Measurements from ENCODE around the gene MRTFA.

Gene MRTFA

GRCh38 chr22:40403651-40404050 is 232.9 kb downstream of the MRTFA start:
- DNase-seq (ENCODE audit: low read depth): no peak
- H3K4me3 ChIP-seq (ENCODE audit: low read depth, low read length): no peak overlapping the region
- TF ChIP-seq, protein P1, sequence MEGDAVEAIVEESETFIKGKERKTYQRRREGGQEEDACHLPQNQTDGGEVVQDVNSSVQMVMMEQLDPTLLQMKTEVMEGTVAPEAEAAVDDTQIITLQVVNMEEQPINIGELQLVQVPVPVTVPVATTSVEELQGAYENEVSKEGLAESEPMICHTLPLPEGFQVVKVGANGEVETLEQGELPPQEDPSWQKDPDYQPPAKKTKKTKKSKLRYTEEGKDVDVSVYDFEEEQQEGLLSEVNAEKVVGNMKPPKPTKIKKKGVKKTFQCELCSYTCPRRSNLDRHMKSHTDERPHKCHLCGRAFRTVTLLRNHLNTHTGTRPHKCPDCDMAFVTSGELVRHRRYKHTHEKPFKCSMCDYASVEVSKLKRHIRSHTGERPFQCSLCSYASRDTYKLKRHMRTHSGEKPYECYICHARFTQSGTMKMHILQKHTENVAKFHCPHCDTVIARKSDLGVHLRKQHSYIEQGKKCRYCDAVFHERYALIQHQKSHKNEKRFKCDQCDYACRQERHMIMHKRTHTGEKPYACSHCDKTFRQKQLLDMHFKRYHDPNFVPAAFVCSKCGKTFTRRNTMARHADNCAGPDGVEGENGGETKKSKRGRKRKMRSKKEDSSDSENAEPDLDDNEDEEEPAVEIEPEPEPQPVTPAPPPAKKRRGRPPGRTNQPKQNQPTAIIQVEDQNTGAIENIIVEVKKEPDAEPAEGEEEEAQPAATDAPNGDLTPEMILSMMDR (IDR thresholded peaks at IDR 0.05; ENCODE audit: low read depth, low read length, missing control alignments): no peak

GRCh38 chr22:40403141-40403540 is 233.4 kb downstream of the MRTFA start:
- TF ChIP-seq, protein P1 (IDR thresholded peaks at IDR 0.05; ENCODE audit: low read depth, low read length, missing control alignments): no peak
- DNase-seq (ENCODE audit: low read depth): no peak
- H3K4me3 ChIP-seq (ENCODE audit: low read depth, low read length): no peak overlapping the region

DNA sequence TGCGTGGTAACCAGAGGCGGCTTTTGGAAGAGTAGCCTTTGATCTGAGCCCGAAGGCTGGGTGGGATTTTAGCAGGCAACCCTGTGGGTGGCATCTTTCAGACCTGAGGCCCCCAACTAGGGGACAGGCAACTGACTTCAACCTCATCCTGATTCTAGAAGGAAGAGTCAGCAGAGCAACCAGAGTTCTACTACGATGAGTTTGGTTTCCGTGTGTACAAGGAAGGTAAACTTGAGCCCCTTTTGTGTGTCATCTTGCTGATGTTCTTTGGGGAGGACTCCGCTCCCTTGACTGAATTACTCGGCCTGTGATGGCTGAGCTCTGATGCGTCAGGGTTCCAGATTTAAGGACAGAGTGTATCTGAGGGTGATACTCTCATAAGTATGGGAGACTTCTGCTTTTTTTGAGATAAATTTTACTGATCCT is 234.5 kb downstream of the MRTFA start:
- TF ChIP-seq, protein P1 (IDR thresholded peaks at IDR 0.05; ENCODE audit: low read depth, low read length, missing control alignments): no peak
- no peak overlapping the region for H3K4me3 ChIP-seq (ENCODE audit: low read depth, low read length)
- DNase-seq (ENCODE audit: low read depth): no peak

GRCh38 chr22:40401532-40401931 is 235.0 kb downstream of the MRTFA start:
- H3K4me3 ChIP-seq (ENCODE audit: low read depth, low read length): no peak overlapping the region
- TF ChIP-seq, protein P1 (IDR thresholded peaks at IDR 0.05; ENCODE audit: low read depth, low read length, missing control alignments): no peak
- no peak for DNase-seq (ENCODE audit: low read depth)

GRCh38 chr22:40400159-40400558 is 236.4 kb downstream of the MRTFA start:
- H3K4me3 ChIP-seq (ENCODE audit: low read depth, low read length): no peak overlapping the region; the same call in 1 of the 2 replicates
- peak; percentile 78 for DNase-seq (ENCODE audit: low read depth)
- TF ChIP-seq, protein P1 (IDR thresholded peaks at IDR 0.05; ENCODE audit: low read depth, low read length, missing control alignments): no peak

DNA sequence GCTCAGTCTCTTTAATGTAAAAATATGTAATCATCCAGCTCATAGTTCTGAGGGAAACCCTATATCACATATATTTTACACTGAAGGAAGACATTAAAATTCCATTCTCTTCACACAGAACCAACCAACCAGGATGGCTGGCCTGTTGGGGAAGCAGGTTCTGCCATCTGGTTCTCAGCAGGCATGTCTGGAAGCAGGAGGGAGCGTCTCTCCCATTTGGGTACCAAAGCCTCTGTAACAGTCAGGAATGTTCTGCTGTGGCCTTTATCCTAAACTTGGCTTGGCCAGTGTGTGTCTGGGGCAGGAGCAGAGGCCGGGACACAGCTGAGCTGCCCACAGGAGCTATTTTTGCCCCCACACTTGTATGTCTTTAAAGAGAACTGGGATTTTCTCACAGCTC is 236.9 kb downstream of the MRTFA start:
- DNase-seq (ENCODE audit: low read depth): no peak
- no peak overlapping the region for H3K4me3 ChIP-seq (ENCODE audit: low read depth, low read length)
- TF ChIP-seq, protein P1 (IDR thresholded peaks at IDR 0.05; ENCODE audit: low read depth, low read length, missing control alignments): no peak

DNA sequence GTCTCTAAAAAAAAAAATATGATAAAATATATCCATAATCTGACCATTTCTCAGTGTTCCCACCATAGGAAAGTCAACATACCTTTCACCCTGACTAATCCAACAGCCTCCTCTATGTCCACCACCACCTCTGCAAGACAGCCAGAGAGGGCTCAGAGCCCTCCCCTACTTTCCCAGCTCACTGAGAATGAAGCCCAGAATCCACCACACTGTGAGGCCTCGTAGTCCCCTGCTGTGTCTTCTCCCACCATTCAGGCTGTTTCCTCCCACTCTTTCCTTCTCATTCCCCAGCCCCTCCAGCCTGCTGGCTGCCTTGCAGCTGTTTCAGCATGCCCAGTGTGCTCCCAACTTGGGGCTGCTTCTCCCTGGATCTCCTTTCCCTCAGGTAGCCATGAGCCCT is 239.1 kb downstream of the MRTFA start:
- no peak for DNase-seq (ENCODE audit: low read depth)
- TF ChIP-seq, protein P1 (IDR thresholded peaks at IDR 0.05; ENCODE audit: low read depth, low read length, missing control alignments): no peak
- H3K4me3 ChIP-seq (ENCODE audit: low read depth, low read length): no peak overlapping the region

Data from GM12864 (cell line).